GM23338 (cell line): Measurements from ENCODE around the gene NMS.

Experiments
- CTCF ChIP-seq, 2 experiments: fragments of 200-600 bp in 1 of 2; sonication (generic) in 1 of 2; conservative IDR thresholded peaks; 2 replicates each; pipeline versions ENCODE4 v1.5.1 to v1.6.1; 2016 to 2017; ENCODE audit warnings: antibody characterized with exemption in 2 of 2, low read depth in 2 of 2, mild to moderate bottlenecking in 2 of 2, moderate library complexity in 1 of 2
- JUNB ChIP-seq: IDR thresholded peaks from one replicate; pipeline ENCODE4 v1.6.1; 2016; ENCODE audit warnings: antibody characterized with exemption; ENCODE audit not compliant: unreplicated experiment
- POLR2AphosphoS5 ChIP-seq: IDR thresholded peaks from 2 replicates; pipeline ENCODE4 v1.6.1; 2016; ENCODE audit warnings: antibody characterized with exemption, low read depth

GRCh38 chr2:100482741-100483140 is 12.5 kb downstream of the NMS start:
- TF ChIP-seq CTCF (conservative IDR thresholded peaks at IDR 0.05; ENCODE audit: low read depth in 2 of 2) (peak; percentile 51 to 64), POLR2AphosphoS5 (no peak), JUNB (no peak)
